ENCODE measurements around the gene TP53RK.

The TP53RK gene

DNA sequence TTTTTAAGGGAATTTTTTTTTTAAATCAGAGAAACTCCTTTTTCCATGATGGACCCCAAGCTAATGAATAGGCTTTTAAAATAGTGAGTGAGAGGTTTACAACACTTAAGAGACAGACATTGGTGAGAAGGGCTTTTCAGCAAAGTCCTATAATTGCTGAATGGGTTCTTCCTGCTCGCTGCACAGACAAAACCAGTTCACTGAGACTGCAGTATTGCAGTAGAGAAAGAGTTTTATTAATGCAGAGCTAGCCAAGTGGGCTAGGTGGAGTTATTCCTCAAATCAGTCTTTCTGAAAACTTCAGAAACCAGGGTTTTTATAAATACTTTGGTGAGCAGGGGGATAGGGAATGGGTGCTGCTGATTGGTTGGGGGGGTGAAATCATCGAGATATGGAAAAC, 17.0 kb upstream of the TP53RK start:
- no peaks in the 10 kb centered on the region for H3K9me2 ChIP-seq (replicated peaks; ENCODE audit: insufficient read depth, low read length)
- DNase-seq: no peak
- no peak overlapping the region for H3K4me2 ChIP-seq (ENCODE audit: low read depth, low read length)
- no peaks in the 10 kb centered on the region for H3K4me1 ChIP-seq (ENCODE audit: low read length)
- no peak overlapping the region for H3K4me3 ChIP-seq (ENCODE audit: low read length)
- no peak overlapping the region for H3K9ac ChIP-seq (ENCODE audit: low read length)
- 0 out of 2 replicates have a peak, but pooled peaks cover 3% of the 10 kb centered on the region for H3K9me3 ChIP-seq (replicated peaks; ENCODE audit: insufficient read depth, low read length)
- H3F3A ChIP-seq (ENCODE audit: insufficient read depth, low read length): no peaks in the 10 kb centered on the region
- H2AFZ ChIP-seq (ENCODE audit: low read length): no peak overlapping the region
- H3K36me3 ChIP-seq (replicated peaks; ENCODE audit: insufficient read depth, low read length): no peaks in the 10 kb centered on the region
- no peak overlapping the region for H3K27ac ChIP-seq (ENCODE audit: low read length)
- H3K27me3 ChIP-seq (replicated peaks; ENCODE audit: insufficient read depth, low read length): no peaks in the 10 kb centered on the region; the same call in 1 of the 2 replicates
- no peaks in the 10 kb centered on the region for H4K20me1 ChIP-seq (ENCODE audit: insufficient read depth, low read length)
- TF ChIP-seq EZH2 (optimal IDR thresholded peaks at IDR 0.05; ENCODE audit: low read depth, low read length): no peak
- TF ChIP-seq, protein P1, sequence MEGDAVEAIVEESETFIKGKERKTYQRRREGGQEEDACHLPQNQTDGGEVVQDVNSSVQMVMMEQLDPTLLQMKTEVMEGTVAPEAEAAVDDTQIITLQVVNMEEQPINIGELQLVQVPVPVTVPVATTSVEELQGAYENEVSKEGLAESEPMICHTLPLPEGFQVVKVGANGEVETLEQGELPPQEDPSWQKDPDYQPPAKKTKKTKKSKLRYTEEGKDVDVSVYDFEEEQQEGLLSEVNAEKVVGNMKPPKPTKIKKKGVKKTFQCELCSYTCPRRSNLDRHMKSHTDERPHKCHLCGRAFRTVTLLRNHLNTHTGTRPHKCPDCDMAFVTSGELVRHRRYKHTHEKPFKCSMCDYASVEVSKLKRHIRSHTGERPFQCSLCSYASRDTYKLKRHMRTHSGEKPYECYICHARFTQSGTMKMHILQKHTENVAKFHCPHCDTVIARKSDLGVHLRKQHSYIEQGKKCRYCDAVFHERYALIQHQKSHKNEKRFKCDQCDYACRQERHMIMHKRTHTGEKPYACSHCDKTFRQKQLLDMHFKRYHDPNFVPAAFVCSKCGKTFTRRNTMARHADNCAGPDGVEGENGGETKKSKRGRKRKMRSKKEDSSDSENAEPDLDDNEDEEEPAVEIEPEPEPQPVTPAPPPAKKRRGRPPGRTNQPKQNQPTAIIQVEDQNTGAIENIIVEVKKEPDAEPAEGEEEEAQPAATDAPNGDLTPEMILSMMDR (IDR thresholded peaks at IDR 0.05; ENCODE audit: low read length): no peak
- no peaks in the 10 kb centered on the region for H3K79me2 ChIP-seq (ENCODE audit: low read length)

DNA sequence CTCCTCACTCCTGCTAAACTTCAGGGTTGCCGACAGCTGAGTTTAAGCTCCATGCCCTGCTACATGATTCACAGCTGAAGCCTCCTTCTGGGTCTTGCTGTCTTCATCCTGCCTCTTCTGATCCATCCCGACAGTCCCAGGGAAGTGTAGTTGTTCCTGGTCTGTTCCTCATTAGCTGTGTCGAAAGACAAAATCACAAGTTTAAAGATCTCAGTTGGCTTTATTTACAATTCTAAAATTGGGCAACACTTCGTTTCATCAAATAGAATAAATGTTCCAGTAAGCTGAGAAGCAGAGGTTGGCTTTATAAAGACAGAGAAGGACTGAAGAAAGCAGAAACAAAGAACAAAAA, 16.1 kb upstream of the TP53RK start:
- Histone ChIP-seq H3K27me3 (replicated peaks; ENCODE audit: insufficient read depth, low read length) (no peaks in the 10 kb centered on the region; the same call in 1 of the 2 replicates), H3K9me3 (replicated peaks; ENCODE audit: insufficient read depth, low read length) (0 out of 2 replicates have a peak, but pooled peaks cover 3% of the 10 kb centered on the region), H3F3A (ENCODE audit: insufficient read depth, low read length) (no peaks in the 10 kb centered on the region), H3K9ac (ENCODE audit: low read length) (no peak overlapping the region), H3K4me2 (ENCODE audit: low read depth, low read length) (no peak overlapping the region), H4K20me1 (ENCODE audit: insufficient read depth, low read length) (no peaks in the 10 kb centered on the region), H3K4me1 (ENCODE audit: low read length) (no peaks in the 10 kb centered on the region), H3K4me3 (ENCODE audit: low read length) (no peak overlapping the region), H3K9me2 (replicated peaks; ENCODE audit: insufficient read depth, low read length) (no peaks in the 10 kb centered on the region), H3K27ac (ENCODE audit: low read length) (no peak overlapping the region), H3K36me3 (replicated peaks; ENCODE audit: insufficient read depth, low read length) (no peaks in the 10 kb centered on the region), H2AFZ (ENCODE audit: low read length) (no peak overlapping the region), H3K79me2 (ENCODE audit: low read length) (no peaks in the 10 kb centered on the region)
- no peak for TF ChIP-seq EZH2phosphoT487 (IDR thresholded peaks at IDR 0.05; ENCODE audit: low read length)
- TF ChIP-seq, protein P1 (IDR thresholded peaks at IDR 0.05; ENCODE audit: low read length): no peak
- TF ChIP-seq EZH2 (optimal IDR thresholded peaks at IDR 0.05; ENCODE audit: low read depth, low read length): no peak
- DNase-seq: no peak

DNA sequence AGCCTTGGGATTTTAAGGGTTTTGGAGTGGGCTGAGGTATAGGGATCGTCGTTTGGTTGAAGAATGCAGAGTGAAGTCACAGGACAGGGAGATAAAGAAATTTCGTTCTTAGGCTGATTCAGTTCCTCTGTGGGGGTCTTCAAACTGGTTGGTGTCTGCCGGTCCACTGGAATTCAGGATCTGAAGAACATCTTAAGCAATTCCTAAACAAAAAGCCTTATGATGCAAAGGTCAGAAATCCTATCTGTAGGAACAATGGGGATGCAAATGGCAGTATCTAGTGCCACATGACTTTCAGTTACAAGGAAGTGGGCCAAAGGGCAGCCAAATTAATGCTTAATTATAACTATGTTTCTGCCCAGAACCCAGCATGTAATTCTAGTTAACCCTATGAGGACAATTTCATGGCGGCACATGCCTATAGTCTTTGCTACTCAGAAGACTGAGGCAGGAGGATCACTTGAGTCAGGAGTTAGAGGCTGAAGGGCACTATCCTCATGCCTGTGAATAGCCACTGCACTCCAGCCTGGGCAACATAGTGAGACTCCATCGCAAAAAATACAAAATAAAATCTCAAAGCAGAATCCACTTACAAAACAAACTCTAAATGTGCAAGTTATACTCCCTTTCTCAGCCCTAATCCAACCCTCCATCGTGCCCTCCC, 15.6 kb upstream of the TP53RK start:
- Histone ChIP-seq H3K27ac (ENCODE audit: low read length) (no peak overlapping the region), H3K4me2 (ENCODE audit: low read depth, low read length) (no peak overlapping the region), H3K4me1 (ENCODE audit: low read length) (no peaks in the 10 kb centered on the region), H2AFZ (ENCODE audit: low read length) (no peak overlapping the region), H3K9ac (ENCODE audit: low read length) (no peak overlapping the region), H3K4me3 (ENCODE audit: low read length) (no peak overlapping the region), H3K79me2 (ENCODE audit: low read length) (no peaks in the 10 kb centered on the region), H3K27me3 (replicated peaks; ENCODE audit: insufficient read depth, low read length) (no peaks in the 10 kb centered on the region), H3K9me2 (replicated peaks; ENCODE audit: insufficient read depth, low read length) (no peaks in the 10 kb centered on the region), H3F3A (ENCODE audit: insufficient read depth, low read length) (no peaks in the 10 kb centered on the region), H3K36me3 (replicated peaks; ENCODE audit: insufficient read depth, low read length) (no peaks in the 10 kb centered on the region), H3K9me3 (replicated peaks; ENCODE audit: insufficient read depth, low read length) (0 out of 2 replicates have a peak, but pooled peaks cover 3% of the 10 kb centered on the region), H4K20me1 (ENCODE audit: insufficient read depth, low read length) (no peaks in the 10 kb centered on the region)
- TF ChIP-seq EZH2phosphoT487 (IDR thresholded peaks at IDR 0.05; ENCODE audit: low read length): no peak
- TF ChIP-seq EZH2 (optimal IDR thresholded peaks at IDR 0.05; ENCODE audit: low read depth, low read length): no peak
- TF ChIP-seq, protein P1 (IDR thresholded peaks at IDR 0.05; ENCODE audit: low read length): no peak
- no peak for DNase-seq
